IMR-90 (cell line): ENCODE results near the gene NR1I3. TPM values are rescaled to one million over a fixed set of nuclear protein-coding genes. Genes with fewer than 3 reads are reported as not detected.

ENCODE experiments used
- ATAC-seq: fragments of 200-7000 bp; cut with Tn5 transposase; 2 replicates; pipeline ENCODE4 v1.9.1; 2020; ENCODE audit warnings: low read depth, mild to moderate bottlenecking, moderate library complexity
- BruUV-seq: library from RNA; stranded (reverse); fragments of 400-500 nt; replicated peaks from 2 replicates; lab custom pipeline; 2021; lab: Mats Ljungman, UMichigan
- CTCF ChIA-PET: fragments of 300-600 bp; formaldehyde crosslinking; extraction: SDS; loops from one replicate; lab custom pipeline; 2021; ENCODE audit warnings: antibody characterized with exemption; lab: Yijun Ruan, JAX
- POLR2A ChIA-PET: fragments of 300-600 bp; sonication (Branson Sonifier 250); formaldehyde crosslinking; loops from one replicate; lab custom pipeline; 2022; ENCODE audit warnings: antibody characterized with exemption; ENCODE audit not compliant: unreplicated experiment; lab: Charles Lee
- DNase-seq: peaks from one replicate; pipeline ENCODE4 v3.0.0; 2013
- H2AFZ ChIP-seq: replicated peaks from 2 replicates; pipeline ENCODE3; 2013; ENCODE audit warnings: low read length, mild to moderate bottlenecking; ENCODE audit not compliant: poor library complexity
- H2AK5ac ChIP-seq: 2 replicates; pipeline ENCODE4 v1.6.1; 2013; ENCODE audit warnings: low read depth, low read length, inconsistent platforms
- H2AK9ac ChIP-seq: replicated peaks from 2 replicates; pipeline ENCODE3; 2013; ENCODE audit warnings: mild to moderate bottlenecking, low read depth, low read length, moderate library complexity; ENCODE audit not compliant: poor library complexity
- H2BK120ac ChIP-seq: 2 replicates; pipeline ENCODE4 v1.6.1; 2013; ENCODE audit warnings: low read depth, low read length, inconsistent platforms
- H2BK15ac ChIP-seq: 3 replicates; pipeline ENCODE4 v1.6.1; 2013; ENCODE audit warnings: low read depth, low read length, inconsistent platforms
- H2BK20ac ChIP-seq: 2 replicates; pipeline ENCODE4 v1.6.1; 2013; ENCODE audit warnings: low read depth, mild to moderate bottlenecking, inconsistent platforms, low read length, moderate library complexity
- H2BK5ac ChIP-seq: 2 replicates; pipeline ENCODE4 v1.6.1; 2013; ENCODE audit warnings: mild to moderate bottlenecking, low read depth, low read length, inconsistent platforms; ENCODE audit not compliant: poor library complexity, severe bottlenecking
- H3K14ac ChIP-seq: replicated peaks from 2 replicates; pipeline ENCODE4 v1.6.1; 2013; ENCODE audit warnings: low read depth, low read length, inconsistent platforms
- H3K18ac ChIP-seq: 2 replicates; pipeline ENCODE4 v1.6.1; 2013; ENCODE audit warnings: low read depth, low read length, control low read depth
- H3K23ac ChIP-seq: 2 replicates; pipeline ENCODE4 v1.6.1; 2013; ENCODE audit warnings: low read depth, low read length, inconsistent platforms
- H3K27ac ChIP-seq: 2 replicates; pipeline ENCODE4 v1.5.1; 2013; ENCODE audit warnings: mild to moderate bottlenecking, control low read depth, low read length; ENCODE audit not compliant: insufficient read depth
- H3K27me3 ChIP-seq: 2 replicates; pipeline ENCODE4 v1.6.1; 2013; ENCODE audit warnings: low read length; ENCODE audit not compliant: control insufficient read depth, insufficient read depth
- H3K36me3 ChIP-seq: 2 replicates; pipeline ENCODE4 v1.6.1; 2013; ENCODE audit warnings: low read length, mixed read lengths; ENCODE audit not compliant: control insufficient read depth, insufficient read depth
- H3K4ac ChIP-seq: 2 replicates; pipeline ENCODE4 v1.6.1; 2013; ENCODE audit warnings: low read depth, low read length, inconsistent platforms
- H3K4me1 ChIP-seq: 2 replicates; pipeline ENCODE4 v1.6.1; 2013; ENCODE audit warnings: low read length, mixed read lengths; ENCODE audit not compliant: control insufficient read depth, insufficient read depth
- H3K4me2 ChIP-seq: 2 replicates; pipeline ENCODE4 v1.6.1; 2013; ENCODE audit warnings: low read depth, mild to moderate bottlenecking, control low read depth, low read length, moderate library complexity
- H3K4me3 ChIP-seq: 2 replicates; pipeline ENCODE4 v1.5.1; 2013; ENCODE audit warnings: low read depth, mild to moderate bottlenecking, control low read depth, low read length, moderate library complexity; ENCODE audit not compliant: insufficient read depth
- H3K56ac ChIP-seq: 2 replicates; pipeline ENCODE4 v1.6.1; 2013; ENCODE audit warnings: low read length, inconsistent platforms; ENCODE audit not compliant: insufficient read depth; ENCODE audit errors: extremely low read depth
- H3K79me1 ChIP-seq, 2 experiments: 2 replicates each; pipeline ENCODE4 v1.6.1; 2013; ENCODE audit warnings: low read length in 2 of 2, inconsistent platforms in 1 of 2, low read depth in 1 of 2
- H3K9ac ChIP-seq: 2 replicates; pipeline ENCODE4 v1.6.1; 2013; ENCODE audit warnings: low read depth, low read length, control low read depth
- H3K9me1 ChIP-seq: 2 replicates; pipeline ENCODE4 v1.6.1; 2013; ENCODE audit warnings: low read length, inconsistent platforms; ENCODE audit not compliant: insufficient read depth
- H3K9me3 ChIP-seq: 2 replicates; pipeline ENCODE4 v1.6.1; 2013; ENCODE audit warnings: low read length; ENCODE audit not compliant: control insufficient read depth, insufficient read depth
- H4K20me1 ChIP-seq: 2 replicates; pipeline ENCODE4 v1.6.1; 2013; ENCODE audit warnings: low read length, inconsistent platforms; ENCODE audit not compliant: insufficient read depth
- H4K5ac ChIP-seq: 2 replicates; pipeline ENCODE4 v1.6.1; 2013; ENCODE audit warnings: mild to moderate bottlenecking, low read depth, low read length, control low read depth
- H4K8ac ChIP-seq, 2 experiments: 2 replicates each; pipeline ENCODE4 v1.6.1; 2013; ENCODE audit warnings: low read depth in 2 of 2, low read length in 2 of 2, control low read depth in 1 of 2, inconsistent platforms in 1 of 2
- H4K91ac ChIP-seq: 2 replicates; pipeline ENCODE4 v1.6.1; 2013; ENCODE audit warnings: low read depth, low read length, inconsistent platforms; ENCODE audit not compliant: insufficient read depth
- CHD1 ChIP-seq: IDR thresholded peaks from 2 replicates; pipeline ENCODE4 v1.6.1; 2012; ENCODE audit warnings: low read depth, low read length, improper control_type of control experiment
- POLR2A ChIP-seq: IDR thresholded peaks from 2 replicates; pipeline ENCODE4 v1.6.1; 2012; ENCODE audit warnings: mild to moderate bottlenecking, low read depth, low read length
- SMC3 ChIP-seq: fragments of 150-350 bp; IDR thresholded peaks from 2 replicates; pipeline ENCODE4 v1.6.1; 2016; ENCODE audit warnings: low read depth, mild to moderate bottlenecking, antibody characterized with exemption, low read length, moderate library complexity
- WGBS, 2 experiments: methylation state at CpG; one replicate each; pipeline versions ENCODE4 v1.1.5 to v1.1.7; 2013; ENCODE audit warnings: missing lambda C conversion rate in 2 of 2; ENCODE audit not compliant: insufficient read length in 1 of 2; ENCODE audit errors: extremely low coverage in 2 of 2; 5-methylcytosine and 5-hydroxymethylcytosine counted together
- dilution Hi-C: fragments of 300-500 bp; cut with HindIII; formaldehyde crosslinking; loops from one replicate; pipeline ENCODE4 v1.14.3; 2018; ENCODE audit warnings: low sequenced_read_pairs; ENCODE audit not compliant: unreplicated experiment
- in situ Hi-C: fragments of 300-500 bp; cut with MboI; formaldehyde crosslinking; loops from 3 replicates; pipeline ENCODE4 v1.14.3; 2019; ENCODE audit warnings: low sequenced_read_pairs, inconsistent platforms, mixed read lengths
- intact Hi-C: fragments of 100-400 bp; cut with micrococcal nuclease; formaldehyde crosslinking; loops from 2 replicates; pipeline ENCODE4 v1.10.0; 2022
- polyA plus RNA-seq, 3 experiments: library from polyadenylated mRNA; depleted of rRNA; stranded (reverse); fragments of >200 nt; gene quantifications; 2 replicates each; pipeline ENCODE4 v1.2.3, GENCODE V29; 2012; ENCODE audit warnings: low replicate concordance in 1 of 3
- total RNA-seq: library from RNA; depleted of rRNA; stranded (reverse); fragments of >200 nt; gene quantifications from 2 replicates; pipeline ENCODE4 v1.2.3, GENCODE V29; 2012
- TF ChIP-seq, protein P1 (sequence below): fragments of 150-350 bp; IDR thresholded peaks from 2 replicates; pipeline ENCODE4 v1.6.1; 2016; ENCODE audit warnings: low read depth, mild to moderate bottlenecking, low read length, moderate library complexity, borderline replicate concordance
- TF ChIP-seq, protein P2 (sequence below): fragments of 150-350 bp; IDR thresholded peaks from 2 replicates; pipeline ENCODE4 v1.6.1; 2017; ENCODE audit warnings: mild to moderate bottlenecking, antibody characterized with exemption, low read length, low read depth

NR1I3 gene
- total and polyA plus RNA-seq, 2 of the 4 experiments (the other 2 are of a cell fraction) = not detected

DNA sequence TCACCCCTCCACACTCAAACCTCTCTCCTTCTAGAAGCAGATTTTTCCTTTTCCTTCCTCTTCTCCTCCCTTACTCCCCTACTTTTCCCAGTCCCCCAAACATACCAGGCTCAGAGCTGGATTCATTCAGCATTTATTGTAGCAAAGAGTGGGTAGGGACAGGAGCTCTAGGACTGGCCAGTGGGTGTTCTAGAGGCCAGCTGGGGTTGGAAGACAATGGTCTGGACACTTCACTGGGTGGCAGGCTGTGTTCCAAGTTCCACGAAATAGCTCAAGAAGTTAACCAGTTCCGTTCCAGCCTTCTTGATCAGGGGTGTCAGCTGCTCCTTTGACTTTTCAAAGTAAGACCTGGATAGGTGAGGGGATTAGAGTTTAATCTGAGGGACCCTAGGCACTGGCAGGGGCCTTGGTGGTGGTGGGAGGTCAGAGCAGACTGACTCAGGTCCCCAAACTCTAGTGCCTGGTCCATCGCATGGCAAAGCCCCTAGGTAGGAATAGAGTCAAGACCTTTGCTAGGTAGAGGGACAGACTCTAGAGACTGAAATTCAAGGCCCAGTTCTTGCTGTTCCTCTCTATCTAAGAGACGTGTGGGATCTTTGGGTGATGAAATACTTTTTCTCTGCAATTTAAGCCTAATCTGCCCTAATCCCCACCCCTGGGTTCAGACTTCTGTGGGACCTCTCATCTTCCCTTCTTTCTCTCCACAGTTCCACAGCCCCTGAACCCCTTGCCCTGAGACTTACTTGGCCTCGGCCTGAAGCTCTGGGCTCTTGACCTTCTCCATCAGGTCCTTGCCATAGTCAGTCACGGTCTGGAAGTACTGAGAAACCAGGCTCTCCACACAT, 15.6 kb downstream of the NR1I3 start:
- no peak overlapping the region for H3K9ac ChIP-seq
- no peak overlapping the region for H2BK5ac ChIP-seq
- H3K23ac ChIP-seq = no peak overlapping the region
- no peak overlapping the region for H2AFZ ChIP-seq
- intact Hi-C loops (no loop called here), dilution Hi-C loops (no loop called here), in situ Hi-C loops (no loop called here)
- no peak overlapping the region for H3K56ac ChIP-seq
- H3K9me3 ChIP-seq = no peaks in the 10 kb centered on the region
- H3K4me1 ChIP-seq = peaks cover 13% of the 10 kb centered on the region
- H3K27me3 ChIP-seq = no peaks in the 10 kb centered on the region; the same call in 1 of the 2 replicates
- H3K9me1 ChIP-seq = peaks cover 6% of the 10 kb centered on the region
- H2BK120ac ChIP-seq = no peak overlapping the region
- TF ChIP-seq, protein P1, sequence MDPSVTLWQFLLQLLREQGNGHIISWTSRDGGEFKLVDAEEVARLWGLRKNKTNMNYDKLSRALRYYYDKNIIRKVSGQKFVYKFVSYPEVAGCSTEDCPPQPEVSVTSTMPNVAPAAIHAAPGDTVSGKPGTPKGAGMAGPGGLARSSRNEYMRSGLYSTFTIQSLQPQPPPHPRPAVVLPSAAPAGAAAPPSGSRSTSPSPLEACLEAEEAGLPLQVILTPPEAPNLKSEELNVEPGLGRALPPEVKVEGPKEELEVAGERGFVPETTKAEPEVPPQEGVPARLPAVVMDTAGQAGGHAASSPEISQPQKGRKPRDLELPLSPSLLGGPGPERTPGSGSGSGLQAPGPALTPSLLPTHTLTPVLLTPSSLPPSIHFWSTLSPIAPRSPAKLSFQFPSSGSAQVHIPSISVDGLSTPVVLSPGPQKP = no peak
- TF ChIP-seq CHD1 (no peak), POLR2A (no peak), SMC3 (no peak)
- TF ChIP-seq, protein P2, sequence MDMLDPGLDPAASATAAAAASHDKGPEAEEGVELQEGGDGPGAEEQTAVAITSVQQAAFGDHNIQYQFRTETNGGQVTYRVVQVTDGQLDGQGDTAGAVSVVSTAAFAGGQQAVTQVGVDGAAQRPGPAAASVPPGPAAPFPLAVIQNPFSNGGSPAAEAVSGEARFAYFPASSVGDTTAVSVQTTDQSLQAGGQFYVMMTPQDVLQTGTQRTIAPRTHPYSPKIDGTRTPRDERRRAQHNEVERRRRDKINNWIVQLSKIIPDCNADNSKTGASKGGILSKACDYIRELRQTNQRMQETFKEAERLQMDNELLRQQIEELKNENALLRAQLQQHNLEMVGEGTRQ = no peak
- no peak overlapping the region for H2BK15ac ChIP-seq
- H3K14ac ChIP-seq = no peak overlapping the region
- BruUV-seq = no TSS peak
- DNase-seq (no peak), ATAC-seq (no peak)
- H3K4me3 ChIP-seq = no peak overlapping the region
- H4K8ac ChIP-seq = no peak overlapping the region
- no peak overlapping the region for H3K27ac ChIP-seq
- no peak overlapping the region for H3K4me2 ChIP-seq
- H4K91ac ChIP-seq = no peak overlapping the region
- H3K79me1 ChIP-seq = peaks cover 9 to 14% of the 10 kb centered on the region in 2 experiments; a peak in 3 of 4 replicates
- no peak overlapping the region for H2BK20ac ChIP-seq
- ChIA-PET CTCF (interaction anchor here (1.4 kb wide), 1 partner anchor 160 kb away, joined by 6 read pairs; no protein-coding TSS in a partner anchor), POLR2A (no interaction called here)
- H4K20me1 ChIP-seq = no peaks in the 10 kb centered on the region
- H4K5ac ChIP-seq = no peak overlapping the region
- no peak overlapping the region for H3K18ac ChIP-seq
- WGBS, 2 experiments = 48% methylated on average over 2 of the region's 6 CpGs; no CpG with 5 or more reads in 1 of the 2 experiments
- H3K36me3 ChIP-seq = no peaks in the 10 kb centered on the region
- no peak overlapping the region for H3K4ac ChIP-seq
- no peak overlapping the region for H2AK5ac ChIP-seq
- H2AK9ac ChIP-seq = no peak overlapping the region
